Spleen (tissue), 7 donors: ENCODE measurements around the gene TTC24.

Experiments used
- POLR2A ChIP-seq, 3 donors: fragments of 450-650 bp; IDR thresholded peaks; one replicate each; pipeline ENCODE4 v1.5.1; 2017; ENCODE audit warnings: antibody characterized with exemption in 3 of 3, mild to moderate bottlenecking in 1 of 3
- POLR2AphosphoS5 ChIP-seq, 3 donors: sonication (generic); formaldehyde crosslinking; IDR thresholded peaks; one replicate each; pipeline ENCODE4 v1.5.1; 2017; ENCODE audit warnings: antibody characterized with exemption in 3 of 3
- TF ChIP-seq, protein P1 (sequence below), 11 experiments: fragments of 200-600 bp in 7 of 11; fragments of 450-650 bp in 4 of 11; sonication (generic) in 4 of 11; IDR thresholded peaks in 8 of 11; conservative IDR thresholded peaks in 3 of 11; 1 replicate in 7 of 11; 2 replicates in 4 of 11; pipeline versions ENCODE4 v1.4.0 to v1.8.0; 2016 to 2021; ENCODE audit warnings: antibody characterized with exemption in 11 of 11, inconsistent platforms in 4 of 11, mild to moderate bottlenecking in 1 of 11
- donor health status: DM: no; HTN: no; CAD: no; lungs with moderate emphysema.
- donor health status: DM: no; HTN: no; CAD: no.
- donor health status: DM: no; HTN: no; CAD: no.

DNA sequence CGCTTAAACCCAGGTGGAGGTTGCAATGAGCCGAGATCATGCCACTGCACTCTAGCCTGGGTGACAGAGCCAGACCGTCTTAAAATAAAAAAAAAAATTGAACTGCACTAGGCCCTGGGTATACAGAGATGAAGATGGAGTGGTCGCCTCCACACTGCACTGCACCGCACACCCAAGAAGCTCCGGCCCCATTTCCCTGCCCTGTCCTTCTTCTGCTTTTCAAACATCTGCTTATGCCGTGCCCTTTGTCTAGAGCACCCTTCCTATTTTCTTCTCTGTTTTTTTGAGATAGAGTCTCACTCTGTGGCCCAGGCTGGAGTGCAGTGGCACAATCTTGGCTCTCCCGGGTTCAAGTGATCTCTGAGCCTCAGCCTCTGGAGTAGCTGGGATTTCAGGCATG, 24.6 kb upstream of the TTC24 start:
- TF ChIP-seq, protein P1, sequence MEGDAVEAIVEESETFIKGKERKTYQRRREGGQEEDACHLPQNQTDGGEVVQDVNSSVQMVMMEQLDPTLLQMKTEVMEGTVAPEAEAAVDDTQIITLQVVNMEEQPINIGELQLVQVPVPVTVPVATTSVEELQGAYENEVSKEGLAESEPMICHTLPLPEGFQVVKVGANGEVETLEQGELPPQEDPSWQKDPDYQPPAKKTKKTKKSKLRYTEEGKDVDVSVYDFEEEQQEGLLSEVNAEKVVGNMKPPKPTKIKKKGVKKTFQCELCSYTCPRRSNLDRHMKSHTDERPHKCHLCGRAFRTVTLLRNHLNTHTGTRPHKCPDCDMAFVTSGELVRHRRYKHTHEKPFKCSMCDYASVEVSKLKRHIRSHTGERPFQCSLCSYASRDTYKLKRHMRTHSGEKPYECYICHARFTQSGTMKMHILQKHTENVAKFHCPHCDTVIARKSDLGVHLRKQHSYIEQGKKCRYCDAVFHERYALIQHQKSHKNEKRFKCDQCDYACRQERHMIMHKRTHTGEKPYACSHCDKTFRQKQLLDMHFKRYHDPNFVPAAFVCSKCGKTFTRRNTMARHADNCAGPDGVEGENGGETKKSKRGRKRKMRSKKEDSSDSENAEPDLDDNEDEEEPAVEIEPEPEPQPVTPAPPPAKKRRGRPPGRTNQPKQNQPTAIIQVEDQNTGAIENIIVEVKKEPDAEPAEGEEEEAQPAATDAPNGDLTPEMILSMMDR (IDR thresholded peaks at IDR 0.05 in 8 of 11, conservative IDR thresholded peaks at IDR 0.05 in 3 of 11) = no peak
- no peak for TF ChIP-seq POLR2AphosphoS5 (IDR thresholded peaks at IDR 0.05)
- no peak for TF ChIP-seq POLR2A (IDR thresholded peaks at IDR 0.05)
